ENCODE results near the gene PAM. TPM values are rescaled to one million over a fixed set of nuclear protein-coding genes. Genes with fewer than 3 reads are reported as not detected.

The PAM gene
- total and polyA plus RNA-seq, 2 of the 13 experiments (the other 11 are each of a cell fraction or from before 2014, with no cell fraction given): 20.2 to 79.1 TPM

- Histone ChIP-seq H3K4me1 (ENCODE audit: insufficient read depth, low read length) (no peaks in the 10 kb centered on the region), H3K4me3 (replicated peaks in 1 of 3; ENCODE audit: insufficient read depth in 1 of 3, low read depth in 2 of 3, low read length in 3 of 3) (no peak overlapping the region), H3K9ac (ENCODE audit: insufficient read depth, low read depth, low read length) (no peak overlapping the region), H2AFZ (ENCODE audit: low read length) (no peak overlapping the region), H4K20me1 (ENCODE audit: insufficient read depth, low read length) (no peaks in the 10 kb centered on the region), H3K9me3 (ENCODE audit: low read length) (no peaks in the 10 kb centered on the region), H3K79me2 (ENCODE audit: insufficient read depth, low read length) (no peaks in the 10 kb centered on the region), H3K27ac (ENCODE audit: extremely low read length, insufficient read depth, low read length) (no peak overlapping the region), H3K4me2 (ENCODE audit: low read depth, low read length) (no peak overlapping the region), H3K36me3 (replicated peaks in 1 of 2; ENCODE audit: control insufficient read depth in 1 of 2, insufficient read depth in 2 of 2, low read length in 2 of 2) (no peaks in the 10 kb centered on the region), H3K27me3 (ENCODE audit: control insufficient read depth in 1 of 2, insufficient read depth in 2 of 2, low read length in 2 of 2) (no peaks in the 10 kb centered on the region)
- ATAC-seq (no peak), FAIRE-seq (no peak), DNase-seq (ENCODE audit: low spot score) (no peak)
- ChIA-PET CTCF (ENCODE audit: low intra/inter-chr PET ratio, low total read pairs) (no interaction called here), POLR2A (no interaction called here)
- intact Hi-C loops (cut with micrococcal nuclease; ENCODE audit: unreplicated experiment) (no loop called here), in situ Hi-C loops (cut with HindIII; ENCODE audit: extremely low pct_ligation_motif_present, low pct_unique_long_range_greater_than_20kb) (no loop called here)
- BruUV-seq (replicated peaks): no TSS peak
- WGBS (ENCODE audit: low lambda C conversion rate): 100% methylated on average over 1 of the region's 1 CpG
- no peak for TF ChIP-seq SKIL (CRISPR knock-in tag; IDR thresholded peaks at IDR 0.05; ENCODE audit: borderline replicate concordance)
- TF ChIP-seq ZNF678 (CRISPR knock-in tag; IDR thresholded peaks at IDR 0.05): no peak
- no peak for TF ChIP-seq ZNF12 (CRISPR knock-in tag; IDR thresholded peaks at IDR 0.05)
- no peak for TF ChIP-seq ATF2 (CRISPR knock-in tag; IDR thresholded peaks at IDR 0.05)
- TF ChIP-seq ZNF121 (CRISPR knock-in tag; IDR thresholded peaks at IDR 0.05): no peak
- TF ChIP-seq ETS1 (CRISPR knock-in tag; IDR thresholded peaks at IDR 0.05): no peak
- TF ChIP-seq TERF1 (CRISPR knock-in tag; IDR thresholded peaks at IDR 0.05): no peak
- TF ChIP-seq TFDP1 (CRISPR knock-in tag; IDR thresholded peaks at IDR 0.05; ENCODE audit: borderline replicate concordance): no peak
- no peak for TF ChIP-seq GMEB1 (CRISPR knock-in tag; IDR thresholded peaks at IDR 0.05; ENCODE audit: borderline replicate concordance)
- no peak for TF ChIP-seq ZFP90 (CRISPR knock-in tag; IDR thresholded peaks at IDR 0.05; ENCODE audit: borderline replicate concordance)
Measured at GRCh38 chr5:102823441-102823874, 68.4 kb downstream of the PAM start.
